Muscle layer of duodenum (tissue), 2 donors: ENCODE measurements around the gene JAKMIP2.
"Not testable (repeated sequence)": the region's sequence is repeated elsewhere in the genome, so short reads cannot be mapped to it uniquely, and the experiment has no call there.

Experiments used
- H3K27ac ChIP-seq: one replicate; pipeline ENCODE4 v1.7.0; 2013; ENCODE audit warnings: mild to moderate bottlenecking, low read length
- H3K27me3 ChIP-seq: one replicate; pipeline ENCODE4 v1.7.0; 2013; ENCODE audit warnings: low read depth, mild to moderate bottlenecking, control low read depth, low read length
- H3K36me3 ChIP-seq, 2 donors: one replicate each; pipeline ENCODE4 v1.7.0; 2013; ENCODE audit warnings: low read length in 2 of 2, control low read depth in 1 of 2, mild to moderate bottlenecking in 1 of 2; ENCODE audit not compliant: insufficient read depth in 2 of 2, control insufficient read depth in 1 of 2
- H3K4me1 ChIP-seq, 2 donors: one replicate each; pipeline ENCODE4 v1.7.0; 2013; ENCODE audit warnings: low read length in 2 of 2, mild to moderate bottlenecking in 2 of 2, control low read depth in 1 of 2, moderate library complexity in 1 of 2; ENCODE audit not compliant: insufficient read depth in 2 of 2, control insufficient read depth in 1 of 2
- H3K4me3 ChIP-seq, 2 donors: one replicate each; pipeline ENCODE4 v1.7.0; 2013; ENCODE audit warnings: low read length in 2 of 2, low read depth in 1 of 2, mild to moderate bottlenecking in 1 of 2
- H3K9me3 ChIP-seq, 2 donors: one replicate each; pipeline ENCODE4 v1.7.0; 2013; ENCODE audit warnings: low read length in 2 of 2, control low read depth in 1 of 2, mild to moderate bottlenecking in 1 of 2; ENCODE audit not compliant: control insufficient read depth in 1 of 2
- donor health status: healthy.

The JAKMIP2 gene

DNA sequence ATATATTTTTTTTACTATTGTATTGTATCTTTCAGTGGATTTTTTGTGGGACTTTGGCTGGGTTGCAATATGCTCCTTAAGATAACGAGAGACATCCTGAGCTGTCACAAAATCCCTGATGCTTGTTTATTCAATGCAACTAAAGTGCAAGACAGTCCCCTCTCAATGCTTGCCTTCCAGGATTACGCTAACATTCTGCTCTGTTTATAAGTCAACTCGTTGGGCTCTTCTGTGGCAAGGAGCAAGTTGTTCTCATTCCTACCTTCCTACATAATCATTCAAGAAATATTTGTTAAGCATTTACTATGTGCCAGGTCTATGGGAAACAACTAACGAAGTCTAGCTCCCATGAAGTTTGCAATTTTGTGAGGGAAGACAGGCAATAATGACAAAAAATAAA lies 40.4 kb downstream of the JAKMIP2 start:
- Histone ChIP-seq H3K4me1 (peaks cover 0 to 6% of the 10 kb centered on the region in 2 donors), H3K4me3 (no peak overlapping the region), H3K27ac (no peak overlapping the region), H3K36me3 (no peaks in the 10 kb centered on the region), H3K9me3 (no peaks in the 10 kb centered on the region), H3K27me3 (no peaks in the 10 kb centered on the region)

- H3K36me3 ChIP-seq: no peaks in the 10 kb centered on the region
- H3K27ac ChIP-seq: no peak overlapping the region
- H3K4me3 ChIP-seq: no peak overlapping the region
- H3K4me1 ChIP-seq: peaks cover 0 to 6% of the 10 kb centered on the region in 2 donors
- H3K9me3 ChIP-seq: no peaks in the 10 kb centered on the region
- H3K27me3 ChIP-seq: no peaks in the 10 kb centered on the region
These were observed 41.7 kb downstream of the JAKMIP2 start for GRCh38 chr5:147740864-147741263.

DNA sequence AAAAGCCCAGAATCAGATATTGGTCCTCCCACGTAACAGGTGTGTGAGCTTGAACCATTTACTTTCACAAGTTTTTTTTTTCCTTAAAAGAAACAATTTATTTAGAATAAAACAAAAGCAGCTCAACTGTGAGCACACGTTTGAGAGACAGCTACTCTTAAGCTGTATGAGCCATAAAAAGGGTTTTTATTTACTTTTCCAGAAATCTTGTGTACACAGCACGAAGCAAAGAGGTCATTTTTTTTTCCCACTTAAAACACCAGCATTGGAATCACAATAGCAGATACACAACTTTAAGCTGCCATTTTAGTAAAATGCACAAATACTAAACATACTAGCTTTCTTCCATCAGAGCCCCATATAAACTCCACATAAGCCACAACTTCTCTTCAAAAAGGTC lies 44.6 kb downstream of the JAKMIP2 start:
- no peaks in the 10 kb centered on the region for H3K27me3 ChIP-seq
- no peaks in the 10 kb centered on the region for H3K9me3 ChIP-seq
- H3K27ac ChIP-seq: no peak overlapping the region
- no peaks in the 10 kb centered on the region for H3K36me3 ChIP-seq
- no peak overlapping the region for H3K4me3 ChIP-seq
- H3K4me1 ChIP-seq: no peaks in the 10 kb centered on the region

DNA sequence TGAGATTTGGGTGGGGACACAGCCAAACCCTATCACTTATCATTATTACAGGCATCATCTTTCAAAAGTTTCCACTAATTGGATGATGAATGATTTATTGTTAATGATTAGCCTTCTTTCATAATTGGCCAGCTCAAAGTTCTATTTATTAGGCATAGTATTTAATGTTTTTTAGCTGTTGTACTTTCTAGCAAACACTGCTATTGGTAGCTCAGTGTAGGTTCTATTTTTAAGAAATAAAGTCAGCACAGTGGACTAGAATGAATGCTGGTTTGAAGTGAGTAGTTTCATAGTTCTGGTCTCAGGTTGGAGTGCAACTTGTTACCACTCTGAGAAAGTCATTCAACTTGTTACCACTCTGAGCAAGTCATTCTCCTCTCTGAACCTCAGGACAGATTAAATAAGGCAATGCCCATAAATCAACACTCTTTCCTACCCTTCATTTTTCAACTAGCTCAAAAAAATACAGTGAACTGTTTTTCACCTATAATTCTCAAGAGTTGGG lies 46.9 kb downstream of the JAKMIP2 start:
- H3K4me1 ChIP-seq: no peaks in the 10 kb centered on the region
- no peak overlapping the region for H3K4me3 ChIP-seq
- no peaks in the 10 kb centered on the region for H3K36me3 ChIP-seq
- H3K27ac ChIP-seq: no peak overlapping the region
- H3K9me3 ChIP-seq: no peaks in the 10 kb centered on the region
- no peaks in the 10 kb centered on the region for H3K27me3 ChIP-seq

- no peak overlapping the region for H3K27ac ChIP-seq
- no peaks in the 10 kb centered on the region for H3K4me1 ChIP-seq
- no peaks in the 10 kb centered on the region for H3K9me3 ChIP-seq
- H3K4me3 ChIP-seq: no peak overlapping the region
- H3K27me3 ChIP-seq: no peaks in the 10 kb centered on the region
- no peaks in the 10 kb centered on the region for H3K36me3 ChIP-seq
These were observed 47.6 kb downstream of the JAKMIP2 start for GRCh38 chr5:147734894-147735293.

DNA sequence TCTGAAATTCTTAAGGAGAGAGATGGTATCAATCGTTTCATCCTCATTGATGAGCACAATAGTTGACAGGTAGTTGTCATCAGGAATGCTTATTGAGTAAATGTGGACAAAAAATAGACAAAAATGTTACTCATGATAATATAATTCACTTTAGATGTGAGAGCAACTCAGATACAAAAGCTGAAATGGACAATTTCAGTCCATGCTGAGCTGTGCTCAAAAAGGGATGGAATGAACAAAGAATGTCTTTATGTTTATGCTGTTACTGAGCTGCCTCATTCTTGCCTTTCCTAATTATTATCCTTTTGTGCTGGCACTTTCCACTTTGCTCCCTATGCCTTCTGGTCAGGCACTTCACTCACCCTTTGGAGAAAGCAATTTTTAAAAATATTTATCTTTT lies 49.5 kb downstream of the JAKMIP2 start:
- H3K9me3 ChIP-seq: no peaks in the 10 kb centered on the region
- H3K27me3 ChIP-seq: no peaks in the 10 kb centered on the region
- H3K4me1 ChIP-seq: no peaks in the 10 kb centered on the region
- no peaks in the 10 kb centered on the region for H3K36me3 ChIP-seq
- no peak overlapping the region for H3K27ac ChIP-seq
- H3K4me3 ChIP-seq: no peak overlapping the region

DNA sequence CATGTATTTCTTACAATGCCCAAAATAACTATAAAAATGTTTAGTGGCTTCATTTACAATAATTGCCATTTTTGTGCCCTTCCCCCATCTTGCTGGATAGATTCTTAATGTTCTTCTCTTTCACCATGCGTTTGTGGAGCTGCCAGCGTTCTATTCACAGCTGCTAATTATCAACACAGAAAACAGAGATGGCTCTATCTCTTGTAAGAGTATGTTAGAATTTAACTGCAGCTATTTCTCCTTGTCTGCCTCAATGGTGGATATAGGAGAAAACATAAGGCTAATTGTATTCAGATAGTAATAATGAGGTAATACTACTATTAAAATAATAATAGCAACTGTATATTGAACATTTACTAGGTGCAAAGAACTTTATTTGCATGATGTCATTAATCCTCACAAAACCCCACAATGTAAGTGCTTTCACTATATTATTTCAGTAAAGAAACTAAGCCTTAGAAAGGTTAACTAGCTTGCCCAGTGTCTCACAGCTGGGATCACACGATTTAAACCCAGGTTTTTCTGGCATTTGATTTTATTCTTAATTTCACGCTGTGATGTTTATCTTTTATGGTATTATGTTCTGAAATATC lies 50.1 kb downstream of the JAKMIP2 start:
- H3K27me3 ChIP-seq: no peaks in the 10 kb centered on the region
- no peak overlapping the region for H3K4me3 ChIP-seq
- H3K9me3 ChIP-seq: no peaks in the 10 kb centered on the region
- H3K36me3 ChIP-seq: no peaks in the 10 kb centered on the region
- no peak overlapping the region for H3K27ac ChIP-seq
- no peaks in the 10 kb centered on the region for H3K4me1 ChIP-seq

DNA sequence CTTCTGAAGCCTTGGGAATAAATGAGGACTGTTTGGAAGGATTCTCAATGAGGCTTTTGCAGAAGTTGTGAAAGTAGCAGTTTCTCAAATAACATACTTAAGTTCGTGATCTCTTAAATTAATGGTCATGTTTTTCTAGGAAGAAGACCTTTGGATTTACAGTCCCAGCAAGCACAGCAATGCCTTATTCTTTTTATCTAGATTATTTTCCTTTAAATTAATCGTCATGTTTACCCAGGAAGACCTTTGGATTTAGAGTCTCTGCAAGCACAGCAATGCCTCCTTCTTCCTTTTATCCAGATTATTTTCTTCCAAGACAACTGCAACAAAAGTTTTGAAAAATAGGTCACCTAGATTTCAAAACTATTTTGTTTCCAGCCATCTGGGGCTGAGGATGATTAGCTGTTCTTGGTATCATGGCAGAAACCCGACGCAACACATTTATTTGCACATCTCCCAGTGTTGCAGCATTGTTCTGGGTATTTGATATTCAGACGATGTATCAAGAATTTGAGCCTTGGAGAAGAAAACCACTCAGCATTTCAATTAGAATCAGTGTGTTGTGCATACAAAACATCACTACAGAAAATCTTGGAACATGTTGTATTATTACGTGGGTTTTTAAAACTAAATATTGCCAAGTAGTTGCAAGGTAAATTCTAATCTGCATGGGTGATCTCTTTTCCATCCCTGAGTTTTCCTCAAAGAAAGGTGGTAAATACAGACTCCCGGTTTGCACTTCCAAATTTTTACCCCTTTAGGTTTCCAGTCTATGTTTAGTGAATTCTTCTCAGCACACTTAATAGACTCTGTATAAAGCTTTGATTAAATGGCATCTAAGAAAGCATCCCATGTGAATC lies 50.9 kb downstream of the JAKMIP2 start:
- Histone ChIP-seq H3K4me3 (no peak overlapping the region), H3K36me3 (no peaks in the 10 kb centered on the region), H3K27ac (no peak overlapping the region), H3K9me3 (no peaks in the 10 kb centered on the region), H3K4me1 (no peaks in the 10 kb centered on the region), H3K27me3 (no peaks in the 10 kb centered on the region)

DNA sequence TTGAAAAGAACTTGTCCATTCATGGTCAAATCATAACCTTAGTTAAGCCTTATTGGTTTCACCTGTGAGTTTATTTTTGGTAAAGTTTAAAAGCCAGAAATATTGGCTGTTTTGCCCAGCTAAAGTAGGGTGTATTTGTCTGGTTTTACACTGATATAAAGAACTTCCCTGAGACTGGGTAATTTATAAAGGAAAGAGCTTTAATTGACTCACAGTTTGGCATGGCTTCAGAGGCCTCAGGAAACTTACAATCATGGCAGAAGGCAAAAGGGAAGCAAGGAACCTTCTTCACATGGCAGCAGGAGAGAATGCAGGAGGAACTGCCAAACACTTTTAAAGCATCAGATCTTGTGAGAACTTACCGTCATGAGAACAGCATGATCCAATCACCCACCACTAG lies 55.3 kb downstream of the JAKMIP2 start:
- Histone ChIP-seq H3K27ac (no peak overlapping the region), H3K36me3 (no peaks in the 10 kb centered on the region), H3K27me3 (no peaks in the 10 kb centered on the region), H3K4me1 (no peaks in the 10 kb centered on the region), H3K4me3 (no peak overlapping the region), H3K9me3 (no peaks in the 10 kb centered on the region)

GRCh38 chr5:147721191-147721960 lies 61.2 kb downstream of the JAKMIP2 start:
- not testable (repeated sequence) for H3K4me1 ChIP-seq, H3K9me3 ChIP-seq, H3K27me3 ChIP-seq, H3K27ac ChIP-seq, H3K36me3 ChIP-seq, H3K4me3 ChIP-seq

GRCh38 chr5:147713550-147714295 lies 68.8 kb downstream of the JAKMIP2 start:
- H3K36me3 ChIP-seq: no peaks in the 10 kb centered on the region

More at GRCh38 chr5:147713550-147714295, 68.8 kb downstream of the JAKMIP2 start:
- H3K27ac ChIP-seq: no peak overlapping the region
- H3K4me3 ChIP-seq: no peak overlapping the region
- H3K9me3 ChIP-seq: no peaks in the 10 kb centered on the region
- H3K4me1 ChIP-seq: no peaks in the 10 kb centered on the region
- H3K27me3 ChIP-seq: no peaks in the 10 kb centered on the region
